Sigmoid colon (tissue), 7 donors: Measurements from ENCODE around the gene PHKB. TPM values are rescaled to one million over a fixed set of nuclear protein-coding genes. Genes with fewer than 3 reads are reported as not detected.

Source experiments
- DNase-seq: peaks from one replicate; pipeline ENCODE4 v3.0.0-alpha.2; 2019
- H3K27ac ChIP-seq, 4 donors: fragments of 200-600 bp; sonication (generic); one replicate each; pipeline ENCODE4 v1.5.1; 2016 to 2019; ENCODE audit warnings: mild to moderate bottlenecking in 1 of 4
- H3K27me3 ChIP-seq, 3 donors: fragments of 200-600 bp; sonication (generic); one replicate each; pipeline ENCODE4 v1.5.1; 2019; ENCODE audit warnings: mild to moderate bottlenecking in 1 of 3
- H3K36me3 ChIP-seq, 4 donors: fragments of 200-600 bp; sonication (generic); one replicate each; pipeline ENCODE4 v1.5.1; 2016 to 2019
- H3K4me1 ChIP-seq, 4 donors: fragments of 200-600 bp; sonication (generic); one replicate each; pipeline ENCODE4 v1.5.1; 2017 to 2019
- H3K4me3 ChIP-seq, 4 donors: fragments of 200-600 bp; sonication (generic); one replicate each; pipeline ENCODE4 v1.5.1; 2017 to 2019; ENCODE audit warnings: mild to moderate bottlenecking in 2 of 4, moderate library complexity in 1 of 4
- H3K9me3 ChIP-seq, 4 donors: fragments of 200-600 bp in 3 of 4; sonication (generic) in 3 of 4; one replicate each; pipeline versions ENCODE4 v1.5.1 to v1.6.1; 2013 to 2019
- CTCF ChIP-seq, 4 experiments: fragments of 450-650 bp in 3 of 4; fragments of 200-600 bp in 1 of 4; IDR thresholded peaks; one replicate each; pipeline ENCODE4 v1.5.1; 2016 to 2019; ENCODE audit warnings: antibody characterized with exemption in 4 of 4, mild to moderate bottlenecking in 3 of 4, moderate library complexity in 2 of 4
- EP300 ChIP-seq, 4 donors: sonication (generic); formaldehyde crosslinking; IDR thresholded peaks; one replicate each; pipeline ENCODE4 v1.6.1; 2017; ENCODE audit warnings: antibody characterized with exemption in 4 of 4
- POLR2A ChIP-seq, 2 donors: fragments of 450-650 bp; IDR thresholded peaks; one replicate each; pipeline ENCODE4 v1.6.1; 2016; ENCODE audit warnings: antibody characterized with exemption in 2 of 2, mild to moderate bottlenecking in 2 of 2, moderate library complexity in 2 of 2
- POLR2AphosphoS5 ChIP-seq, 4 donors: sonication (generic); formaldehyde crosslinking; IDR thresholded peaks; one replicate each; pipeline ENCODE4 v1.6.1; 2017; ENCODE audit warnings: antibody characterized with exemption in 4 of 4
- WGBS, 2 donors: extraction: QIAGEN DNeasy Blood & Tissue Kit; methylation state at CpG; one replicate each; pipeline ENCODE4 v1.1.7; 2013; 5-methylcytosine and 5-hydroxymethylcytosine counted together
- intact Hi-C: fragments of 100-400 bp; cut with DNase I; formaldehyde crosslinking; loops from one replicate; pipeline ENCODE4 v1.15.1; 2023
- polyA plus RNA-seq, 3 donors: library from polyadenylated mRNA; stranded (reverse); fragments of 200-250 nt; gene quantifications; one replicate each; pipeline ENCODE4 v1.2.3, GENCODE V29; 2013
- total RNA-seq, 4 donors: library from RNA; depleted of rRNA; stranded (reverse); fragments of >200 nt; gene quantifications; one replicate each; pipeline ENCODE4 v1.1.0, GENCODE V29; 2016
- donor health status: healthy with polysubstance abuse.
- donor health status: Bipolar disorder and iron deficiency.
- donor health status: healthy.

PHKB gene
- total and polyA plus RNA-seq, 7 donors: 24.6 to 95.6 (median 60.5) TPM

- H3K4me1 ChIP-seq: no peaks in the 10 kb centered on the region
- TF ChIP-seq CTCF (IDR thresholded peaks at IDR 0.05) (no peak), POLR2A (IDR thresholded peaks at IDR 0.05) (no peak), EP300 (IDR thresholded peaks at IDR 0.05) (no peak), POLR2AphosphoS5 (IDR thresholded peaks at IDR 0.05) (no peak)
- 96 to 97% methylated on average over 9 of the region's 9 CpGs for WGBS, 2 donors
- intact Hi-C loops: no loop called here
- H3K4me3 ChIP-seq: no peak overlapping the region
- H3K27me3 ChIP-seq: no peaks in the 10 kb centered on the region
- H3K36me3 ChIP-seq: peaks cover 8 to 97% (median 53%) of the 10 kb centered on the region in 4 donors
- no peak overlapping the region for H3K27ac ChIP-seq
- DNase-seq: no peak
- no peaks in the 10 kb centered on the region for H3K9me3 ChIP-seq
Measured at GRCh38 chr16:47693226-47693625, 232.1 kb downstream of the PHKB start.

DNA sequence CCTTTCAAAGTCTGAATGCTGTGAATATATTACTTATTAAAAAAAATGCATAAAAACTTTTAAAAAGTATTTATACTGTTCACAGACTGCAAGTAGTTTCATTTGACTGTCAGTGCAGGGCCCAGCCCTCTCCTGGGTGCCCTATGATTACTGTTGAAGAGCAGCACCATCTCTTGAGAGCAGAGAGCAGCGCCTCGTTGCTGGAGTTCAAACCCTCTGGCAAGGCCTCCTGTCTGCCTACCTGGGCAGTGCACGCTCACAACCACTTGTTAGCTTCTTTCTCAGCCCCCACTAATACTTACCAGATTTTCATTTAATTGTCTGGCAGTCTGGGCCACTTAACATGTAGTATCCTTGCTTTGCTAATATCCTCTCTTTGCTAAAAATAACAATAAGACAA is 233.4 kb downstream of the PHKB start:
- H3K4me3 ChIP-seq: no peak overlapping the region
- no peak overlapping the region for H3K27ac ChIP-seq
- H3K9me3 ChIP-seq: no peaks in the 10 kb centered on the region
- no peaks in the 10 kb centered on the region for H3K4me1 ChIP-seq
- H3K27me3 ChIP-seq: no peaks in the 10 kb centered on the region
- TF ChIP-seq POLR2AphosphoS5 (IDR thresholded peaks at IDR 0.05) (no peak), CTCF (IDR thresholded peaks at IDR 0.05) (no peak), EP300 (IDR thresholded peaks at IDR 0.05) (no peak), POLR2A (IDR thresholded peaks at IDR 0.05) (no peak)
- intact Hi-C loops: no loop called here
- 87 to 91% methylated on average over 3 of the region's 3 CpGs for WGBS, 2 donors
- DNase-seq: no peak
- H3K36me3 ChIP-seq: peaks cover 8 to 99% (median 48%) of the 10 kb centered on the region in 4 donors

DNA sequence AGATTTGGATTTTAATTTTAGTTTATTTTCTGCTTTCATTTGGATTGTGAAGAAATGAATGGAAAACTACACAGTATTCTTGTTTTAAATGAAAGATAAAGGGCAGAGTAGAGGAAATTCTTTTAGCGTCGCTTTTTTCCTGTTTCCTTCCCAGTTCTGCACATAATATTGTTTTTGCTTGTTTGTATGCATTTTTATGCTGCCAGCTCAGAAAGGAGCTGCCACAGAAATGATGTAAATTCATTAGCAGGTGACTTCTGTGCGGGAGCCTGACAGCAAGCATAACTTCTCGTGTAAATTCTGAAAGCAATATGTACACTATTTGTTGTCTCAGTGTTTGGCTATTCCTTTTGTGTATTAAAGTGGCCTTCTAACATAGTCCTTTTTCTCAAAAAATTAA is 234.6 kb downstream of the PHKB start:
- no peak overlapping the region for H3K27ac ChIP-seq
- TF ChIP-seq POLR2AphosphoS5 (IDR thresholded peaks at IDR 0.05) (no peak), POLR2A (IDR thresholded peaks at IDR 0.05) (no peak), CTCF (IDR thresholded peaks at IDR 0.05) (no peak), EP300 (IDR thresholded peaks at IDR 0.05) (no peak)
- H3K9me3 ChIP-seq: no peaks in the 10 kb centered on the region
- DNase-seq: no peak
- H3K4me3 ChIP-seq: no peak overlapping the region
- H3K36me3 ChIP-seq: peaks cover 8 to 90% (median 41%) of the 10 kb centered on the region in 4 donors
- intact Hi-C loops: no loop called here
- no peaks in the 10 kb centered on the region for H3K27me3 ChIP-seq
- WGBS, 2 donors: 98% methylated on average over 4 of the region's 4 CpGs
- no peaks in the 10 kb centered on the region for H3K4me1 ChIP-seq

DNA sequence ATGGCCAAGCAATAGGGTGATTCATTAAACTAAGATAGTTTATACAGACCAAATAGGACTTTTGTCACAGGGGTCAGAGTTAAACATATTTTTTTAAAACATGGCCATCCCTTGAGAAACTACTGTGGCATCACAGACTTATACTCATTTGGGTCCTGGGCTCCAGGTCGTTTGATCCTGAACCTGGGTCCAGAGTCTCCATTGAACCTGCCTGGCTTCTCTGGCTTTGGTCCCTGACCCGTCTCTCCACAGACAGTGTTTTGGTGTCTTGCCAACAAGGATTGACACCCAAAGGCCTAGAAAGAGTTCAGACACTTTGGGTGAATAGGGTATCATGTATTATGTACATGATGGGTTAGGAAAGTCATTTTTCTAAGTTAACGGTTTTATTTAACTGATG is 236.7 kb downstream of the PHKB start:
- Histone ChIP-seq H3K27ac (no peak overlapping the region), H3K4me3 (no peak overlapping the region), H3K27me3 (no peaks in the 10 kb centered on the region), H3K9me3 (no peaks in the 10 kb centered on the region), H3K4me1 (no peaks in the 10 kb centered on the region), H3K36me3 (peaks cover 8 to 71% (median 33%) of the 10 kb centered on the region in 4 donors)
- intact Hi-C loops: no loop called here
- WGBS, 2 donors: 84 to 91% methylated on average over 3 of the region's 3 CpGs
- TF ChIP-seq EP300 (IDR thresholded peaks at IDR 0.05) (no peak), POLR2AphosphoS5 (IDR thresholded peaks at IDR 0.05) (no peak), POLR2A (IDR thresholded peaks at IDR 0.05) (no peak), CTCF (IDR thresholded peaks at IDR 0.05) (no peak)
- no peak for DNase-seq

DNA sequence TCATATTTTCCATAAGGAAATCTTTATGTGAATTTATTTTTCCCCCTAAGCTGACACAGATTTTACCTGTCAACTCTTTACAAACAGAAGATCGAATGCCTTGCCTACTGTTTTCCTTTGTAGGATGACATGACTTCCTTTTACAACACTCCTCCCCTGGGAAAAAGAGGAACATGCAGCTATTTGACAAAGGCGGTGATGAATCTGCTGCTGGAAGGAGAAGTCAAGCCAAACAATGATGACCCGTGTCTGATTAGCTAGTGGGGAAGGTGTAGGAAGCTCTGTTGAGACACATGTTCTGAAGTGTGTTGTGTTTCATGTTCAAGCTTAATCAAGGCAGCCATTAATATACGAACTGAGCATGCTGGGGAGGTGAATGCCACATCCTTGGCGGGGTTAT is 238.0 kb downstream of the PHKB start:
- intact Hi-C loops: no loop called here
- WGBS, 2 donors: 67 to 77% methylated on average over 5 of the region's 5 CpGs

More for the DNA sequence above, 238.0 kb downstream of the PHKB start:
- Histone ChIP-seq H3K27ac (no peak overlapping the region), H3K4me1 (no peaks in the 10 kb centered on the region), H3K27me3 (no peaks in the 10 kb centered on the region), H3K9me3 (no peaks in the 10 kb centered on the region), H3K36me3 (peaks cover 0 to 58% (median 25%) of the 10 kb centered on the region in 4 donors), H3K4me3 (no peak overlapping the region)
- TF ChIP-seq CTCF (IDR thresholded peaks at IDR 0.05): no peak
- no peak for TF ChIP-seq POLR2A (IDR thresholded peaks at IDR 0.05)
- TF ChIP-seq EP300 (IDR thresholded peaks at IDR 0.05): no peak
- TF ChIP-seq POLR2AphosphoS5 (IDR thresholded peaks at IDR 0.05): no peak
- DNase-seq: no peak
